Transverse colon (tissue), 4 donors: ENCODE measurements around the gene FMNL2.

Experiments
- POLR2AphosphoS5 ChIP-seq, 3 donors: sonication (generic); formaldehyde crosslinking; IDR thresholded peaks; one replicate each; pipeline ENCODE4 v1.6.1; 2016; ENCODE audit warnings: antibody characterized with exemption in 3 of 3
- TF ChIP-seq, protein P1 (sequence below), 5 experiments: fragments of 200-600 bp in 3 of 5; fragments of 450-650 bp in 2 of 5; sonication (generic) in 3 of 5; IDR thresholded peaks; 1 replicate in 2 of 5; 2 replicates in 3 of 5; pipeline ENCODE4 v1.5.1; 2016 to 2017; ENCODE audit warnings: antibody characterized with exemption in 5 of 5, inconsistent platforms in 3 of 5, mild to moderate bottlenecking in 2 of 5, moderate library complexity in 1 of 5

DNA sequence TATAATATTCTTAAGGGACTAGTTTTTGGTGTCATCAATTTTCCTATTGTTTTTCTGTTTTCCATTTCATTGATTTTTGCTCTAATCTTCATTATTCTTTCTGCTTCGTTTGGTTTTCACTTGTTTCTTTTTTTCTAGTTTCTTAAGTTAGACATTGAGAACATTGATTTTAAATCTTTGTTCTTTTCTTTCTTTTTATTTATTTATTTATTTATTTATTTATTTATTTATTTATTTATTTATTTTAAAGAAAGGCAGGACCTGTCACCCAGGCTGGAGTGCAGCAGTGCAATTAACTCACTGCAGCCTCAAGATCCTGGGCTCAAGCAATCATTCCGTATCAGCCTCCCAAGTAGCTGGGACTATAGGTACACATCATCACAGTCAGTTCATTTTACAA is 7.0 kb upstream of the FMNL2 start:
- TF ChIP-seq, protein P1, sequence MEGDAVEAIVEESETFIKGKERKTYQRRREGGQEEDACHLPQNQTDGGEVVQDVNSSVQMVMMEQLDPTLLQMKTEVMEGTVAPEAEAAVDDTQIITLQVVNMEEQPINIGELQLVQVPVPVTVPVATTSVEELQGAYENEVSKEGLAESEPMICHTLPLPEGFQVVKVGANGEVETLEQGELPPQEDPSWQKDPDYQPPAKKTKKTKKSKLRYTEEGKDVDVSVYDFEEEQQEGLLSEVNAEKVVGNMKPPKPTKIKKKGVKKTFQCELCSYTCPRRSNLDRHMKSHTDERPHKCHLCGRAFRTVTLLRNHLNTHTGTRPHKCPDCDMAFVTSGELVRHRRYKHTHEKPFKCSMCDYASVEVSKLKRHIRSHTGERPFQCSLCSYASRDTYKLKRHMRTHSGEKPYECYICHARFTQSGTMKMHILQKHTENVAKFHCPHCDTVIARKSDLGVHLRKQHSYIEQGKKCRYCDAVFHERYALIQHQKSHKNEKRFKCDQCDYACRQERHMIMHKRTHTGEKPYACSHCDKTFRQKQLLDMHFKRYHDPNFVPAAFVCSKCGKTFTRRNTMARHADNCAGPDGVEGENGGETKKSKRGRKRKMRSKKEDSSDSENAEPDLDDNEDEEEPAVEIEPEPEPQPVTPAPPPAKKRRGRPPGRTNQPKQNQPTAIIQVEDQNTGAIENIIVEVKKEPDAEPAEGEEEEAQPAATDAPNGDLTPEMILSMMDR (IDR thresholded peaks at IDR 0.05), result no peak
- no peak for TF ChIP-seq POLR2AphosphoS5 (IDR thresholded peaks at IDR 0.05)
